GM18517 (cell line): ENCODE results near the gene DNAAF8.
A peak's percentile ranks its signal among the peaks of the same experiment; 100 is the strongest.

Source experiments
- ATAC-seq: cut with Tn5 transposase; IDR thresholded peaks from one replicate; pipeline ENCODE4 v1.9.1; 2021; ENCODE audit warnings: mild to moderate bottlenecking, moderate library complexity; ENCODE audit not compliant: unreplicated experiment

DNAAF8 gene

GRCh38 chr16:4734063-4734729 lies at the start of gene DNAAF8, which contains the start of gene ANKS3:
Gene DNAAF8 (plus strand): TSS chr16:4734537. CDS start chr16:4736515, 1,978 bp downstream.
Gene ANKS3 (minus strand): TSS chr16:4734271. CDS start chr16:4730149, 4,122 bp downstream.
- peak; percentile 69 for ATAC-seq

- no peak for ATAC-seq
Observed at GRCh38 chr16:4684763-4685162, 49.6 kb upstream of the DNAAF8 start.

DNA sequence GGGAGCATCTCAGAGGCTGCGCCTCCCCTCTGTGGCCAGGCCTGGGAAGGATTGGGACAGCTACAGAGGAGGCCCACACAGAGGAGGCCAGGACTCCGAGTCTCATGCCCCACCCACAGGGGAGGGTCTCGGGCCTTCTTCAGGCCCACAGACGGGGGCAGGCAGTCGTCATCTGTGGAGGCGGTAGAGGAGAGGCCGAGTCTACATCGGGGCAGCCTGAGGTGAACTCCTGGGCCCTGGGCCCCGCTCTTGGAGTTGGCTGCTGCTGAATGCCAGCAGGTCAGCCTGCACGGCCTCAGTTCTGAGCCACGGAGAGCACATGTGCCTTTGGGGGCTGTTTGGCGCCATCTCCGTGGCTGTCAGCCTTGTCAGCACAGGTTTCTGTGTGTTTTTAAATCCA lies 49.0 kb upstream of the DNAAF8 start:
- ATAC-seq: no peak

DNA sequence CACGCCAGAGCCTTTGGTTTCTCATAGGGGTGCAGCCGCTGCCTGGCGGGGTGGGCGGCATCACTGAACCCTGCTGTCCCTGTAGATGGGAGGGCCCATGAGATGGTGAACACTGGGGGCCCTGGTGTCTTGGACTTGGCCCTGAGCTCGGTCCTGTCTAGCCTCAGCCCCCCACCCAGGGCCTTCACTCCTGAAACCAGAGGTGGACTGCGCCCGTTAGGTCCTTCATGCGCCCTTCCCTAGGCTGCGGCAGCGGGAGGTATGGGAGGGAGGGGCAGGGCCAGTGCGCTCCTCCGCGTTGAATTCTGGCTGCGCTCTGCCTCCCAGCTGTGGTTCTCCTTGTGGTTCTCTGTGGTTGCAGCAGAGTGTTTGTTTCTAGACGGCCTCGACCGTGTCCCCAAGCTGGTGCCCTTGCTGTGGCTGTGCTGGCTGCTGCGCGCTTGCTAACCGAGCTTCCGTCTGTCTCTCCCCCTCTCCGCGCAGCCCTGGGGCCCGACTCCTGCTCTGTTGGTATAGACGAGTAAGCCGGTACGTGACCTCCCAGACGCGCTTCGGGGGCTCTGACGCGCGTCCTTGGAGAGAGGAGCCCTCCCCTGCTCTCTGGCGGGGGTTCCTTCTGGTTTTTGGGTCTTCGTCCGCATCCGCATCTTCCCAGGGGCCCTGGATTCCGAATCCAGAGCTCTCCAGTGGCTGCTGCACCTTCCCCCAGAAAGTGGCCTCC lies 48.4 kb upstream of the DNAAF8 start:
- ATAC-seq: no peak

DNA sequence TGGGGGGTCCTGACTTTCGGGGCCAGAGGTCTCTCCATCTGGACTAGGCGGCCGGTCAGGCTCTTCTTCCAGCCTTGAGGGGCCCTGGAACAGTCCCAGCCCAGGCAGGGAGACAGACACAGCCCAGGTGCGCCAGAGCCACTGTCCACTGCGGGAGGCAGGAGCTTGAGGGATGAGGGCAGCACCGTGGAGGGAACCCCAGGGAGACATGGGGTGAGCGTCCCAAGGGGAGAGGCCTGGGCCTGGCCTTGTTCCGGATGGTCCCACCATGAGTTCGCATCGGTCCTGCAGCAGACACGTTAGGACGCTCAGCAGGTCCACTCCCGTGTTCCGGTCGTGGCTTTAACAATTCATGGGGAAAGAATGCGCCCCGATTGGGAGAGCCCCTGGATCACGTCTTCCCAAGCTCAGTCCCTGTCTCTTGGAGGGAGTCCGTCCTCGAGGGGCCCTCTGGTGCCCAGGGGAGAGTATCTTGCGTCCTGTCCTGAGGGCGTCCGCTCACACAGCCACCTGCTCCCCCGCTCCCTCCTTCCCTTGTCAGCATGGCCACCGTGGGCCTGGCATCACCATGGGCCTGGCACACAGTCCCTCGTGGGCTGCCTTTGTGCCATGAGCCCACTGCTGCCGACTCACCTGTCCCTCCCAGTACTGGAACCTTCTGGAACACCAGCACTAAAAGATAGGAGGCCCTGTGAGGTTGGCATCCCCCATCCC lies 47.7 kb upstream of the DNAAF8 start:
- ATAC-seq: no peak

- no peak for ATAC-seq
Observed at GRCh38 chr16:4687416-4687815, 46.9 kb upstream of the DNAAF8 start.

DNA sequence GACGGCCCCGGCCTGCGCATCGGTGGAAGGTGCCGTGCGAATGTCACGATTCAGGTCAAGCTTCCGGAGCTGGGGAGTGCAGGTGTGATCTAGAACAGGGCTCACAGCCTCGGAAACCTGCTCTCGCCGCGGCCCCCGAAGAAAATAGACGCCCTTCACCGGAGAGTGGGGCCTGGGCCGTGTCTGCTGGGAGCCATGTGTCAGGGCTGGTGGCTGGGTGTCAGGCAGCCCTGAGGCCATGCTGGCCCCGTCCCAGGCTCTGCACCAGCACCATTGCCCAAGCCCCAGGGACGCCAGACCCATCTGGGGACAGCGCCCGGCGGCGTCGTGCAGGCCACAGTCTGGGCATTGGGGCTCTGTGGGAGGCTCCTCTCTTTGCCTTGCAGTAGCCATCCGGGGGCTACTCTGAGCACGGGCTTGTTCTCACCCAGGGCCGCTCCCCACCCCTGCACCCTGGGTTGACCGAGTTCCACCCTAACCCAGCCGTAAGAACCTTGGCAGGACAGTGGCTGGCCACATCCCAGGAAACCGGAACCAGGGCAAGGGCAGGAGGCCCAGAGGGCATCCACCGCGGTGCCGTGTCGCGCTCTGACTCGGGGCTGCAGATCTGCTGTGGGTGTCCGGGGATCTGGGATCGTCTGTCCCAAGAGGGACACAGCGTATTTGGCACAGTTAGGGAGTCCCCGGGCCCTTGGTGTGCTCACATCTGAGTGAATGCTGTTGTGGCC lies 46.2 kb upstream of the DNAAF8 start:
- no peak for ATAC-seq

GRCh38 chr16:4688674-4689045 lies 45.7 kb upstream of the DNAAF8 start:
- ATAC-seq: no peak

DNA sequence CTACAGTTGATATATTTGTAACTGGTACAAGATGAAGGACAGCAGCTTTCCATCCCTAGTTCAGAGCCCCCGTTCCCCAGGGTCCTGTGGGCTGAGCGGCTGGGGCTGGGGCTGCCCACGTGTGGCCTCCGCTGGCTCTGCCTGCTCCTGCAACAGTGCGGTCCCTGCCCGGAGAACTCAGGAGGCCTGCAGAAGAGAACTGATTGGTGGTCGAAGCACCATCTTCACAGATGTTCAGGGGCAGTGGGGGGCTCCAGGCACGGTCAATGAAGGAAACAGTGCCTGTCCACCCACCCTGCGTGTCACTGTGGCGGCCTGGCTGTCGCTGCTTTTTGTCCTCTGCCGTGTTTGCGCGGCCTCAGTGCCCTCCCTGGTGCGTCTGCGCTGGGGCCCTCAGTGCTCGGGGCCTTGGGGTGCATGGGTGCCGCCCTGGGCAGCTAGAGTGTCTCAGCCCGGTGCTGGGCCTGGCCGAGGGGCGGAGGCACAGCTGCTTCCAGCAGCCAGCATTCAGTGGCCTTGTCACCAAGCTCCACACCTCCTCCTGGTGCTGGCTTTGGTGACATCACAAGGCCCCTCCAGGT lies 45.2 kb upstream of the DNAAF8 start:
- ATAC-seq: no peak

- no peak for ATAC-seq
Observed at GRCh38 chr16:4689864-4690704, 44.3 kb upstream of the DNAAF8 start.

DNA sequence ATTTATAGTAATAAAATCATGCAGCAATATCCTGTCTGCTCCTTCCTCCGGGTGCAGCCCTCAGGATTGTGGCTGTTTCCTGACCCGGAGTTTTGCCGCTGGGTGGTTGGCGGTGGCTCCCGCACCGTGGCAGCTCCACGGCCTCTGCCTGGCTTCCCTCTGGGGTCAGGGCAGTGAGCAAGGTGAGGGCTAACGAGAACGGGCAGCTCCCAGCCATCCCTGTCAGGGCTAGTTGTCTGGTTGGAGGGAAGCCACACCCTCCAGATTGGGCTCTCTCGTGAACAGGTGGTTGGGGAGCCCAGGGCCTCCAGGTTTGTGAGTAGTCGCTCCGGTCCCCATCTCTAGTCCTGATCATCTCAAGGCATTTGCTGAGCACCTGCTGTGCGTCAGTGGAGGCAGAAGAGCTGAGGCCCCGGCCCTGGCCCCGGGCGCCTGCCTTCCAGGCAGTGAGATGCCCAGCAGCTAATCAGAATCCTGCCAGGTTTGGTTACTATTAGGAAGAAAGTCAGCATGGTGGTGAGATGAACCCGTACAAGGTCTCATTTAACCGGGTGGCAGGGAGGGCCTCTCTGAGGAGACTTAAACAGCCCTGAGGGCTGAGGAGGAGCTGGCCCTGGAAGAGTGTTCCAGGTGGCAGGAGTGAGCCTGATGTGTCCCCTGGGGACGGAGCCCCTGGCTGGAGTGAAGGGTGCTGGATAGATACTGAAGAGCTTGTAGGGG lies 43.2 kb upstream of the DNAAF8 start:
- ATAC-seq: no peak

- no peak for ATAC-seq
Observed at GRCh38 chr16:4691666-4692412, 42.5 kb upstream of the DNAAF8 start.

DNA sequence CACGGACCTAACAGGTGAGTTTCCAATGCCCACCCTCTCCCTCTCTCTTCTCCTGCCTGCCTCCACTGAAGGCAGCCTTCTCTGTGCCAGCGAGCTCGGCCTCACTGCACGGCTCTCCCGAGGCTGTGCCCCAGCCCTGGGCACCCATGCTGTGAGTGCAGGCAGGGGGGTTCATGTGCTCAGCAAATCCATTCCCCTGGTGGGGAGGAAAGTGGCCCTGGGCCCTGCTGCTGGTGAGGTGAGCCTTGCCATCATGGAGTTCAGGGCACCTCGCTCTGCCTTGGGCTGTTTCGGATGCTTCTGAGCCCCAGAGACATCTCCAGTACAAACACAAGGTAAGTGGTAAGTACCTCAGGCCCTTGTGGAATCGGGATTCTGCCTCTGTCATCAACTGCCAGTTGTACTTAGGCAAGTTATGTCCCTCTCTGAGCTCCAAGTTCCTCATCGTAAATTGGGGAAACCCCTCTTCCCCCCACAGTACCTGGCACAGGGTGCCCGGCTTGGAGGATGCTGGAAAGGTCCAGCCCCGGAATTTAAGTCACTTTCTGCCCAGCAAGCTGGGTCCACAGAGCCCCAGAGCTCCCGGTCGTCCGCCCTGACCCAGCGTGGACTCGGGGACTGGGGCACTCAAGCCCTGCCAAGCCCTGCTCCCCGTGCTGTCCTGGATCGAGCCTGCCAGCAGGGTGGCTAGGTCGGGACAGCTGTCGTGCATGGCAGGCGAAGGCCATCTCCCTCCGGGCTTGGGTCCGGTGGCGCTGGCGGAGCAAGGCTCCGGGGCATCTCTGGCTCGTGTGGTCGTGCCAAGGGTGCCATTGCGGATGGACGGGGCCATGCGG lies 41.7 kb upstream of the DNAAF8 start:
- peak; percentile 11 for ATAC-seq

GRCh38 chr16:4693296-4693955 lies 40.9 kb upstream of the DNAAF8 start, which contains the start of gene NUDT16L1:
Gene NUDT16L1 (plus strand): TSS chr16:4693562. CDS start chr16:4693727, 165 bp downstream.
- ATAC-seq: peak; percentile 89

DNA sequence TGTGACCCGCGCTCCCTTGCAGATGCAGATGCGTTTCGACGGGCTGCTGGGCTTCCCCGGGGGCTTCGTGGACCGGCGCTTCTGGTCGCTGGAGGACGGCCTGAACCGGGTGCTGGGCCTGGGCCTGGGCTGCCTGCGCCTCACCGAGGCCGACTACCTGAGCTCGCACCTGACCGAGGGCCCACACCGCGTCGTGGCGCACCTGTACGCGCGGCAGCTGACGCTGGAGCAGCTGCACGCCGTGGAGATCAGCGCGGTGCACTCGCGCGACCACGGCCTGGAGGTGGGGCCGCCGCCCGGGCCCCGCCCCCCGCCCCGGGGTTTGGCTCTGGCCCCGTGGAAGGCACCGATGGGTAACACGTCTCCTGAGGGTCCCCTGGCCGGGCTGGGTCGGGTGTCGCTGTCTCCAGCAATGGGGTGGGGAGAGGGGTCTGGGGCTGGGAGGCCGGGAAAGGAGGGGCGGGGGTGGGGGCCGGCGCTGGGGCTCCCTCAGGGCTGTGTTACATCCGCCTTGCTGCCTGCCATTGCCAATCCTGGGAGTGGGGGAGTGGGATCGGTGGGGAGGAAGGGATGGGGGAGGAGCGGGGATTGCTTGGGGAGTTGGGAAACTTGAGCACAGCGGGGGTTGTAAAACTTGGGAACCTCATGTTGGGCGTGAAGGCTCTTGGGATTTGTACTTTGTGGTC lies 40.2 kb upstream of the DNAAF8 start:
- no peak for ATAC-seq

GRCh38 chr16:4694642-4695451 lies 39.5 kb upstream of the DNAAF8 start:
- no peak for ATAC-seq
